ENCODE measurements around the gene HOXA13.
A peak's percentile ranks its signal among the peaks of the same experiment; 100 is the strongest.

Gene HOXA13

GRCh38 chr7:27164367-27165088 is 35.4 kb downstream of the HOXA13 start:
- no peak for FAIRE-seq
- TF ChIP-seq POLR2A (IDR thresholded peaks at IDR 0.05; ENCODE audit: low read depth, low read length) = no peak
- no peak for DNase-seq (ENCODE audit: insufficient read length, low spot score)

GRCh38 chr7:27164045-27164366 is 35.9 kb downstream of the HOXA13 start:
- DNase-seq (ENCODE audit: insufficient read length, low spot score) (no peak), FAIRE-seq (no peak)

GRCh38 chr7:27163288-27164044 is 36.4 kb downstream of the HOXA13 start:
- FAIRE-seq (no peak), DNase-seq (ENCODE audit: insufficient read length, low spot score) (no peak)
- no peak for TF ChIP-seq POLR2A (IDR thresholded peaks at IDR 0.05; ENCODE audit: low read depth, low read length)

More at GRCh38 chr7:27164045-27164366, 35.9 kb downstream of the HOXA13 start:
- TF ChIP-seq POLR2A (IDR thresholded peaks at IDR 0.05; ENCODE audit: low read depth, low read length) = no peak

DNA sequence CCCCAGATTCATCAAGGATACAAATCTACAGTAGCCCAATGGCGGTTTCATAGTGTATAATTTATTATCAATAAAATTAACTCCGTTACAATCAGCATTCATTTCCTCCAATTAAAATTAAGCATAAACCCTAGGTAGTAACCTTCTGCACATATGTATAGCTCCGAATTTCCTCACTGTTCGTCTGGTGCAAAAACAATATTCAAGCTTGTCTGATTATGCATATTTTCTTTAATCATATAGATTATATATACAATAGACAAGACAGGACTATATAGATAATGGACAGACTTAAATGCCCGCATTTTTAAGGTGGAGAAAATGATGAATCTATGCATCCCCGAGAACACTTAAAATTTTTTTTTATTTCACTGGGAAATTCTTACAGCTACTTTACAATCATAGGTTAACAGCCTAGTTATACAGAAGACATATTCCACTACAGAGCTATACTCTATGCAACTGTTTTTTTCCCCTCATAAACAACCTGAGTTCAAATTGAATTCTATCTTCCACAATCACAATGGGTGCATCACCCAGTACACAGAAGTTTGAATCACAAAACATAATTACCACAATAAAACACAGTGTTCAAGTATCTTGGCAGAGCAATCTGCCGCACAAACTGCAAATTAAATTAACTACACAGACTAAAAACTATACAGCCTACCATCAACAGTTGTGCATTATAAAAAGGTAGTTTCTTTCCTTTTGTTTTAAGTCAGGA is 37.2 kb downstream of the HOXA13 start:
- TF ChIP-seq POLR2A (IDR thresholded peaks at IDR 0.05; ENCODE audit: low read depth, low read length) = no peak
- FAIRE-seq (no peak), DNase-seq (ENCODE audit: insufficient read length, low spot score) (no peak)

DNA sequence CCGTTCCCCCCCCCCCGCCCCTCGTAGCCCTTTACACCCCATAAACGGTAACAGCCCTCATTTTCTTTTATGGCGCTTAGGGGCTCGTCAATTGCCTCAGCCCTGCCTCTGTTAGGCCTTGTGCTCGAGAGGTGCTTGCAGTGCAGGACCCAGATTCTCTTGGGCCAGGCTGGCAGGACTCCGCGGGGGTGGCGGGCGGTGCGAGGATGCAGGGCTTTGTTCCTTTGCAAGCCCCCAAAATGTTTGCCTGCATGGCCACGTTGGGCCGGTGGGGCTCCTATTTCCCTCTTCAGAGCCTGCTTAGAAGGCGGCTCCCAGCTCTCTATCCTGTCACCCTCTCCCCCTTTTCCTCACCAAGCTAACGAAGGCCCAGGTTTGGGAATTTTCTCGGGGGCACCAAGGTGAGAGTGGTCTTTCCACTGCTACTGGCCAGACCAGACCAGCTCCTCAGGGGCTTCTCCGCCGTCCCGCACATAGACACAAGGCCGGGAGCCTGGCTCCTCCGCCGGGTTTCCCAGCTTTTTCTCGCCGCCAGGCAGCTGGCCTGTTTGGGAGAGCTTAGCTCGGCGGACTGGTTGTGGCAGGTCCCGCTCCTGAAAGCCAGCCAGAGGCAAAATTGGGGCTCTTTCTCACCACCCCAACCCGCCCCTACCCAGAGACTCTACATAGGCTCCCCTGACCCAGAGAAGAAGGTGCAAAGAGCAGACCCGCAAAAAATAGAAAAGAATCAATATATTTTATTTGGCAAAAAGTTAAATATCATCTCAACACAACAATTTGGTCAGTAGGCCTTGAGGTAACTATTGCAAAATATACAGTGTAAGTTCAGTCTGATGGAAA is 38.0 kb downstream of the HOXA13 start:
- DNase-seq (ENCODE audit: insufficient read length, low spot score) (no peak), FAIRE-seq (no peak)
- no peak for TF ChIP-seq POLR2A (IDR thresholded peaks at IDR 0.05; ENCODE audit: low read depth, low read length)

- FAIRE-seq (no peak), DNase-seq (ENCODE audit: insufficient read length, low spot score) (no peak)
- TF ChIP-seq POLR2A (IDR thresholded peaks at IDR 0.05; ENCODE audit: low read depth, low read length) = no peak
These were observed 38.6 kb downstream of the HOXA13 start for GRCh38 chr7:27161214-27161720.

GRCh38 chr7:27160546-27161213 is 39.2 kb downstream of the HOXA13 start:
- DNase-seq (ENCODE audit: insufficient read length, low spot score) (peak; percentile 98), FAIRE-seq (peak; percentile 60)
- no peak for TF ChIP-seq POLR2A (IDR thresholded peaks at IDR 0.05; ENCODE audit: low read depth, low read length)

- no peak for TF ChIP-seq POLR2A (IDR thresholded peaks at IDR 0.05; ENCODE audit: low read depth, low read length)
- no peak for FAIRE-seq
- DNase-seq (ENCODE audit: insufficient read length, low spot score) = no peak
These were observed 39.7 kb downstream of the HOXA13 start for GRCh38 chr7:27160145-27160545.

DNA sequence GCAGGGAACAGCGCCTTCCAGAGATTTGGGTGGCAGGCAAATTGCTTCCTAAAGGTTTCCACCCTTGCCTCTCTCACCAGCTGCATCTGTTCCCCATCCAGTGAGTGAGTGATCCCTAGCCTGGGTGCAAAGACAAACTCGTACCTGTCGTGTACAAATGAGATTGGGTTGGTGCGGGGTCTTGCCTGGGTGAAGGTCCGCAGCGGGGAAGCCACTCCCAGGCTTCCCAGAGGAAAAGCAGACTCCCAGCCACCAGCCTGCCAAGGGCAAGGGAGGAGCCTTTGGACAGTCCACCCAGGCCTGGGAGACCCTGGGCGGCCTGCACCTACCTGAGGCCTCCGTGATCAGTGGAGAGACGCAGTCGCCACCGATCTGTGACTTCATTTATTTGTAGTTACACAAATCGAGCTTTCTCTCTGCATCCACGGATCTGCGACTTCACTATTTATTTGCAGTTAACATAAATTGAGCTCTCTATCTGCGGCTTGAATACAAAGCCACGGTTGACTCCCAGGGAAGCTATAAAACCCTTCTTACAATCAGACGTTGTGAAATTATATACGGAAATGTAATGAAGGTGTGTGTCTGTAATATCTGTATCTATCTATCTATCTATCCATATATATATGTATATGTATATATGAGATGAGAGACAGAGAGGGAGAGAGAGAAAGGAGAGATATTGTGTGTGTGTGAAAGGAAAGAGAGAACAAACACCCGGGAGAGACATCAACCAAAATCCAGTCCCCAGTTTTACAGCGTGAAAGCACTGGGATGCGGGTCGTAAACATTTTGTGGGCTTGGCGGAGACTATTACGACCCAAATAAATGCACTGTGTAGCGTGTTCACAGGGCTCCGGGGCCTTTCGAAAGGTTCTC is 40.4 kb downstream of the HOXA13 start:
- FAIRE-seq (no peak), DNase-seq (ENCODE audit: insufficient read length, low spot score) (no peak)
- TF ChIP-seq POLR2A (IDR thresholded peaks at IDR 0.05; ENCODE audit: low read depth, low read length) = no peak

GRCh38 chr7:27158436-27159265 is 41.2 kb downstream of the HOXA13 start:
- DNase-seq (ENCODE audit: insufficient read length, low spot score) = no peak
- no peak for FAIRE-seq
- no peak for TF ChIP-seq POLR2A (IDR thresholded peaks at IDR 0.05; ENCODE audit: low read depth, low read length)

GRCh38 chr7:27157702-27158431 is 42.0 kb downstream of the HOXA13 start:
- FAIRE-seq (no peak), DNase-seq (ENCODE audit: insufficient read length, low spot score) (no peak)
- TF ChIP-seq POLR2A (IDR thresholded peaks at IDR 0.05; ENCODE audit: low read depth, low read length) = no peak
